Stimulated activated CD4-positive, alpha-beta T cell treated with anti-CD3 and anti-CD28 coated beads, Interleukin-12 subunit alpha, Interleukin-12 subunit beta, amount 100 ng/mL, for 4 hours (primary cell): Measurements from ENCODE around the gene ICAM3.
"Not testable (repeated sequence)": the region's sequence is repeated elsewhere in the genome, so short reads cannot be mapped to it uniquely, and the experiment has no call there.

ENCODE experiments used
- DNase-seq: peaks from one replicate; pipeline ENCODE4 v3.0.0-alpha.2; 2020

ICAM3 gene

DNA sequence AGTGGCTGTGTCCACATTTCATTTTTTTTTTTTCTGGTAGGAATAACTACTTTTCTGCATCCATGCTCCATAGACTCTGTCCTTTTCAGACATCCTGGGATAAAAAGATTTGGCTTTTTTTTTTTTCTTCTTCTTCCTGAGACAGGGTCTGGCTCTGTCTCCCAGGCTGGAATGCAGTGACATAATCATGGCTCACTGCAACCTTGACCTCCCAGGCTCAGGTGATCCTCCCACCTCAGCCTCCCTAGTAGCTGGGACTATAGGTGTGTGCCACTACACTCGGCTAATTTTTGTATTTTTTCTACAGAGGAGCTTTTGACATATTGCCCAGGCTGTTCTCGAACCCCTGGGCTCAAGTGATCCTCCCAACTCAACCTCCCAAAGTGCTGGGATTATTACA, 4.1 kb upstream of the ICAM3 start:
- DNase-seq: no peak

DNA sequence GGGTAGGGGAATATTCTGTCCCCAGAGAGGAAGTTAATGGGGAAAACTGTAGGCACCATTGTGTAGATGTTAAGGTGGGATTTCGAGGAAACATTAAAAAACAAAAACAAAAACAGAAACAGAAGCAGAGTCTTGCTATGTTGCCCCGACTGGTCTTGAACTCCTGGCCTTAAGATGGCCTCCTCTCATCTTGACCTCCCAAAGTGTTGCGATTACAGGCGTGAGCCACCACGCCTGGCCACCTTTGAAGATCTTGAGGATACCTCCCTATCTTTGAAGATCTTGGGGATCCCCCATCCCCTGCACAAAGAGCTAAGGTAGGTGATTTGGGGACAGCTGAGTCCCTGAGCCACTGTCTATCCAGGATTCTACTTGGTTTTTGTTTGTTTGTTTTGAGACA, 553 bp upstream of the ICAM3 start:
- no peak for DNase-seq

DNA sequence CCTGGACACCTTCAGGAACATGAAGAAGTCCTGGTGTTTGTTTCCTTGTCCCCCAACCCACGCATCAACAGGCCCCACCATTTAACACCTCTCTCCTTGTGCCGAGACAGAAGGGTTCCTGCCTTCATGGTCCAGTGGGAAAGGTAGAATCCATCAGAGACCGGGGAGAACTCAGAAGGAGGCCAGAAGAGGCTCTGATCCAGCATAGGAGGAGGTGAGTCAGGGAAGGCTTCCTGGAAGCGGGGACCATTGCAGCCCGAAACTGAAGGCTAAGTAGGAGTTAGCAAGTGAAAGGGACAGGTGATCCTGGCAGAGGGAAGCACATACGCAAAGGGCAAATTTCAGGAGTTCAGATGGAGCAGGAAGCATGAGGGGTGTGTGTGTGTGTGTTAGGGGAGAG, 484 bp downstream of the ICAM3 start:
- no peak for DNase-seq

DNA sequence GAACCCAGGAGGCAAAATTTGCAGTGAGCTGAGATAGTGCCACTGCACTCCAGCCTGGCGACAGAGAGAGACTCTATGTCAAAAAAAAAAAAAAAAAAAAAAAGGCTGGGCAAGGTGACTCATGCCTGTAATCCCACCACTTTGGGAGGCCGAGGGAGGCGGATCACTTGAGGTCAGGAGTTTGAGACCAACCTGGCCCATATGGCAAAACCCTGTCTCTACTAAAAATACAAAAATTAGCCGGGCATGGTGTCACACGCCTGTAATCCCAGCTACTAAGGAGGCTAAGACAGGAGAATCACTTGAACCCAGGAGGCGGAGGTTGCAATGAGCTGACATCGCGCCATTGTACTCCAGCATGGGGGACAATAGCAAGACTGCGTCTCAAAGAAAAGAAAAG, 2.7 kb downstream of the ICAM3 start:
- not testable (repeated sequence) for DNase-seq

DNA sequence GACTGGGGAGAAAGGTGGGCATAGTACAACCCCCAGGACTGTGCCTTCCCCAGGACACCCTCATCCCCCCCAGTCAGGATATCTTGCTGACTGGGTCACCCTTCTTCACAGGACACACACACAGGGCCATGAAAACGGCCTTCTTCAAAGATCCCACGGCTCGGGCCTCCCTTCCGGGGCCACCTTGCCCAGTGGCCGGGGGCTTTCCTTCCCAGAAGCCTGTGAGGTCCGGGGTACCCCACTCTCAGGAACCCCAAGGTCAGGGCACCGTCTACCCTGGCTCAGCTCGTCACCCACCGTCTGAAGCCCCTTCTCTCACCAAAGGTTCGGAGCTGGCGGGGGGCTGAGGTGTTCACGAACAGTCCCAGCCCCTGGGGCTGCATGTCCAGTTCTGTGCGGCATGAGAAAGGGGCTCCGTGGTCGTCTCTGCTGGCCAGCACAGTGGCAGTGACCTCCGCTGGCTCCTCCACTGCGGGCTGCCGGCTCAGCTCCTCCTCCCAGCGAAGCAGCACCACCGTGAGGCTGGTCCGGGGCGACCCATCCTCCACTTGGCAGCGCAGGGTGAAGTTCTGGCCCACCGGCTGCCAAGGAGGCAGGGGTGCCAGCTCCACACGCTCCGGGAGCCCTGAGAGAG, 4.0 kb downstream of the ICAM3 start:
- DNase-seq: no peak

DNA sequence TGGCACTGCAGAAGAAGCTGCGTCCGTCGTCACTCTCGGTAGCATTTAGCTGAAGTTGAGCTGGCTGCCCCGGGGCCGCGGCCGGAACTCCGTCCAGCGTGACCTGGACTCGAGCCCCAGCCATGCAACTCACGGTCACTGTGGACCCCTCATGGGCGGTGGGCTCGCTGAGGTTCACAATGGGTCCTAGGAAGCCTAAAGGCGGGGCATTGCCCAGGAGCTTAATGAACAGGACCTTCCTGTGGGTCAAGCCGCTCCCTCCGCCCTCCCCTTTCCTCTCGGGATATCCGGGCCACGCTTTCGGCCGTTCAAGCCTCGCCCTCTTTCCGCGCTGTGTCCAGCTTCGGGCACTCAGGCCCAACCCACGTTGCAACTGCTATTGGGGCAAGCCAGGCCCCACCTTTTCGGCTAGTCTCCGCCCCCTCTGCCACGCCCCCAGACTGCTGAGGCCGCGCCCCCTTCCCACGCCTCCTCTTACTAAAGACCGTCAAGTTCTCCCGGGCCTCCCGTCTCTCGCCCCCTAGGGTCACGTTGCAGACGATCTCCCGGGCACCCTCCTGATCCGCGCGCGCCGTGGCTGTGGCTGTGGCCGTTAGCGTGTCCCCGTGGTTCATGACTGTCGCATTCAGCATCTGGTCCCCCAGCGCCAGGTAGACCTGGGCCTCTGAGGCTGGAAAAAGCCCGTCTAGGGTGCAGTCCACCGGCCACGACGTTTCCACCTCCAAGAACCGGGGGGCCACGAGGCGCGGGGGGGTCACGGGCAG, 4.7 kb downstream of the ICAM3 start:
- peak; percentile 41 for DNase-seq

DNA sequence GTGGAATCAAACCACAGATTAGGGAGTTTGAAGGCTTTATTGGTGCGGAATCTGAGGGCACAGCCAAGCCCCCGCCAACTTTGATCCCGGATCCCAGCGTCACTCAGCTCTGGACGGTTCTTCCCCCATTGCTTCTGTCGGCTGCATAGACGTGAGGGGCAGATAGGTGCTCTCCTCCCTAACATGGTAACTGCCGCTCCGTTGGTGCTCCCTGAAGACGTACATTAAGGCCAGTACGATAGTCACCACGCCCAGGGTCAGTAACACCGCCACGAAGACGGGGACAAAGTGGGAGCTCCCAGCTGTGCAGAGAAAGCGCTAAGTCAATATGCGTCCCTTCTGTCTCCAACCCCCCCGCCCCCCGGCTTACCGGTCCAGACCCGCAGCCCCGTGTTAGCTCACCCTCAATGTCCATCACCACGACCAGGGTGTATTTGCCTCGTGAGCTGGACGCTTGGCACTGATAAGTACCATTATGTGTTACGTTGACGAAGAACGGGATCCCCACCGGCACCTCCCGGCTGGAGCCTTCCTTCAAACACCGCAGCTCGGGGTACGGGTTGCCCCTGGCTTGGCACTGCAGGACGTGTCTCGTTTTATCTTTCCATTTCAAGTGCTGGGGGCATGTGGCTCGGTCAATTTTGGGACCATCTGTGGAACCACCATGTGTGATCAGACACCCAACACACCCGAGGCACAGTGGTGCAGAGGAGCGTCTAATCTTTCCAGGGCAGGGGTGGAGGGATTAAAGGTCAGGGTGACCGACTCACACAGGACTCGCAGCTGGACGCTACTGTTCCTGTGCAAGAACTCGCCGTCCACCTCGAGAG, 5.5 kb downstream of the ICAM3 start:
- DNase-seq: no peak

DNA sequence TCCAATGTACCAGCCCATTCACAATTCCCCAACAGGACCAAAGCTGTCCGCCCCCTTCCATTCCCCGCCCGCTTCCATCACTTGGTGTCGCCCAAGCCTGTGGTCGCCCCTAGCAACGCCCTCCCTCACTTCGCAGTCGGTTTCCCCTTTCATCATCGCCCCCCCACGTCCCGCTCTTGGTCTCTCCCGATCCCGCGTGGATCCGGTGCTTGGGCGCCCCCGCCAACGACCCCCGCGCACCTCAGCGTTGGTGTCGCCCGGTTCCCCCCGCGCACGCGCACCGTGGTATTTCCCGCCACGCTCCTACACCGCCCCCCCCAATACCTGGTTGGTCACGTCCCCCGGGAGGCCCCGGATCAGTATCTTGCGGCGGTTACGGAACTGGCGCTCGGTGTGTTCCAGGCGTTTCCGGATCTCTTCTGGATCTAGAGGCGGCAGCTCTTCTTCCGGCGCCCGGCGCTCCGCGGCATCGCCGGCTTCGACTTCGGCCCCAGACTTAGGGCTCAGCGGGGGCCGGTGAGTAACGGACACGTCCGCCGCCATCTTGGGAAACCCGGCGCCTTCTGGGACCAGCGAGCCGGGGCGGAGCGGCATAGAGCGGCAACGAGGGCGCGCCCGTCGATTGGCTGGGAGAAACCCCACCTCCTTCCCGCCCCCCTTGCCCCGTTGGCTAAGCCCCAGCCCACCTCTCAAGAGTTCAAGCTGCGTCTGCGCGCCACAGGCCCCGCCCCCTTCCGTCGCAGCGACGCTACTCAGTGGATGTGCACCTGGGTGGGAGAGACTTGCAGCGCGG, 6.3 kb downstream of the ICAM3 start, which contains the start of gene RAVER1:
RAVER1 (minus strand) TSS at position 565 of the 793 bp plus-strand sequence; CDS start at position 543, 22 bp downstream.
- DNase-seq: peak; percentile 97

DNA sequence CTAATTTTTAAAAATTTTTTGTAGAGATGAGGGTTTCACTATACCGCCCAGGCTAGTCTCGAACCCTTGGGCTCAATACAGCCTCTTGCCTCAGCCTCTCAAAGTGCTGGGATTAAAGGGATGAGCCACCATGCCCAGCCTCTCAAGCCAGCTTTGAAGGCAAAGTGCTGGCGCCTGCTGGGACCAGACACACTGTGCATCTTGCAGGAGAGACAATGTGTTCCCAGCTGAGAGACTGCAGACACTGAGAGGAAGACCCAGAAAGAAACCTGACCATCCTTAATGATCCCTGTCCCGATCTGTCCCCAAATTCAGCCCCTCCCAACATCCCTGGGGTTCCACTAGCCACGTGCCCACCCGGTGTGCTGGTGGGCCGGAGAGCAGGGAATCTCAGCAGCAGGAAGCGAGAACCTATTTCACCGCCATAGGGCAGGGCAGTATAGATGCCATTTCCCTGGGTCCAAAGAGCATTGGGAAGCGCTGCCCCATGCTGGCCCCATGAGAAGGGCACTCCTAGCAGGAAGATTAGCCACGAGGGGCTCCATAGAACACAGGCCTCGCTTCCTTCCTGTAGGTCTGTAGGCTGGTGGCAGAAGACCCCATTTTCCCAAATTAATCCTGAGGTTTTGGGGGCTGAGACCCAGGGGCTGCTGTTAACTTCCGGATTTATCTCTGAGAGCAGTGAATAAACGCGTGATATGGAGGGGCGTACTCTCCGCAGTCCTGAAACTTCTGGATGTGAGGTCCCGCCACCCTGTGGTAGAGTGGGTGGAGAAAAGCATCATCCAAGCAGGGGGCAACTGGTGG, 7.1 kb downstream of the ICAM3 start:
- DNase-seq: no peak

DNA sequence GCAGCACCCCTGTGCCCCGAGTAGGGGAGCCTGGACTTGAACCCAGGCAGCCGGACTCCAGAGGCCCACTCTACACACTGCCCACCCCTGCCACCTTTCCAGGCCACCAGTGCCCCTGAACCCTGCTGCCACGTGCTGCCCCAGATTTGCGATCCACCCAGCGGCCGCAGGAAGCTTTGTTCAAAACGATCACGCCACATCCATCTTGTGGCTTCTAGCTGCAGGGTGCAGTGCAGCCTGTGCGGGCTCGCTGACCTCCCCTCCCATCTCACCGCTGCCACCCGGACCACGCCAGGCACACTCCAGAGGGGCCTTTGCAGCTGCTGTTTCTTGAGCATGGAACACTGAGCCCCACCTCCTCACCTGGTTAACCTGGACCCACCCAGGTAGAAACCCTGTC, 9.9 kb downstream of the ICAM3 start:
- no peak for DNase-seq

DNA sequence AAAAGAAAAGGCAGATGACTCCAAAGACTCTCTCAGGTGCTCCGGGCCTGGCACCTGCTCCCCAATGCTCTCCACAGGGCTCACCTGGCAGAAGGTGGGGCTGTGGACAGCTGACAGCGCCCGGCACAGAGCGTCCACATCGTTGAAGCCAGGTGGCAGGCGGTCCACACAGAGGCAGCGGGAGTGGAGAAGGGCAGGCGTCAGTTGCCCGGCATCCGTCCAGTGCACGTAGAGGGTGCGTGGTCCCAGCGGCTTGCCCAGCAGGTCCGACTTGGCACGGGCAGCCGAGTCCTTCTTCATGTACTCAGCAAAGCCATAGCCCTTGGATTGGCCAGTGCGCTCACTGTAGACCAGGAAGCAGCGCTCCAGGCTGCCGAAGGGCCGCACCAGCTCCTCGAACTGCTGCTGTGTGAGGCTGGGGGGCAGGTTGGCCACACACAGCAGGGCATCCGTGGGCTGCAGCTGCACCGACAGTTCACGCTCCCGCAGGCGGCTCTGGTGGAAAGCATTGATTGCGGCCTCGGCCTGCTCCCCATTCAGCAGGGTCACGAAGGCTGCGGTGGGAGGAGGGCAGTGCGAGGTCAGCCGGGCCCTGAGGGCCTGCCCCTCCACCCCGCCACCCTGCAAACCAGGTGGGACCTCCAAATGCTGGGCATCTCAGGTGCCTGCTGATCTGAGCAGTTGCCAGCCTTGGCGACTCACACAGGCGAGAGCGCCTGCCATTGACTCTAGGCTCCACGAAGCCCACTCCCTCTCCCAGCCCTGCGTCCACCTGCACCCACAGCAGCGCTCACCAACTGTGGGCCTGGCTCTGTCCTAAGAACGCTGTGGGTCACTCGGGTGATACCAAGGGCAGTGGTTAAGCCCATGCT, 10.6 kb downstream of the ICAM3 start:
- no peak for DNase-seq

DNA sequence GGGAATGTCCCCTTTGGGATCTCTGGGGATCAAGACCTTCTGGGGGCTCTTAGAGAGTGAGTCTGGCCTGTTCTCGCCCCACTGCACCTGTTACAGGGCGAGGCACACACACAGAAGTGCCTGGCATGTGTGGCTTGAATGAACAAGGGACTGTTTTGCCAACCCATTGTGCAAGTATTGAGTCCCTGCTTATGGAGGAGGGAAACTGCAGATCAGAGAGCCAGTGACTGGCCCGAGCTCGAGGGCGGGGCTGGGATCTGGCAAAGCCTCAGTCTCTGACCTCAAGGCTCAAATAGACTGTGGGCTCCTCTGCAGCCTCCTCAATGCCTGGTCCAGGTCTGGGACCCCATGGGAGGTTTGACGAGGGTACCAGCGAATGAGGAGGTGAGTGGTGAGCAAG, 11.6 kb downstream of the ICAM3 start:
- DNase-seq: no peak

DNA sequence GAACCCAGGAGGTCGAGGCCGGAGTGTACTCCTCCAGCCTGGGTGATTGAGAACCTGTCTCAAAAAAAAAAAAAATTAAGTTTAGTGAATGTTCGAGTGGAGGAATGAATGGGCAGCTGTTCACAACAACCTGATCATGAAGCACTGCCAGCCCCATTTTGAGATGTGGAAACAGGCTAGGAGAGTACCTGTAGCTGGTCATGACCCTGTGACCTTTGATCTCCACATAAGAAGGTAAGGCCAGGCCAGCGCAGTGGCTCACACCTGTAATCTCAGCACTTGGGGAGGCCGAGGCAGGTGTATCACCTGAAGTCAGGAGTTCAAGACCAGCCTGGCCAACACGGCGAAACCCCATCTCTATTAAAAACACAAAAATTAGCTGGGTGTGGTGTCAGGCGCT, 13.7 kb downstream of the ICAM3 start:
- no peak for DNase-seq

DNA sequence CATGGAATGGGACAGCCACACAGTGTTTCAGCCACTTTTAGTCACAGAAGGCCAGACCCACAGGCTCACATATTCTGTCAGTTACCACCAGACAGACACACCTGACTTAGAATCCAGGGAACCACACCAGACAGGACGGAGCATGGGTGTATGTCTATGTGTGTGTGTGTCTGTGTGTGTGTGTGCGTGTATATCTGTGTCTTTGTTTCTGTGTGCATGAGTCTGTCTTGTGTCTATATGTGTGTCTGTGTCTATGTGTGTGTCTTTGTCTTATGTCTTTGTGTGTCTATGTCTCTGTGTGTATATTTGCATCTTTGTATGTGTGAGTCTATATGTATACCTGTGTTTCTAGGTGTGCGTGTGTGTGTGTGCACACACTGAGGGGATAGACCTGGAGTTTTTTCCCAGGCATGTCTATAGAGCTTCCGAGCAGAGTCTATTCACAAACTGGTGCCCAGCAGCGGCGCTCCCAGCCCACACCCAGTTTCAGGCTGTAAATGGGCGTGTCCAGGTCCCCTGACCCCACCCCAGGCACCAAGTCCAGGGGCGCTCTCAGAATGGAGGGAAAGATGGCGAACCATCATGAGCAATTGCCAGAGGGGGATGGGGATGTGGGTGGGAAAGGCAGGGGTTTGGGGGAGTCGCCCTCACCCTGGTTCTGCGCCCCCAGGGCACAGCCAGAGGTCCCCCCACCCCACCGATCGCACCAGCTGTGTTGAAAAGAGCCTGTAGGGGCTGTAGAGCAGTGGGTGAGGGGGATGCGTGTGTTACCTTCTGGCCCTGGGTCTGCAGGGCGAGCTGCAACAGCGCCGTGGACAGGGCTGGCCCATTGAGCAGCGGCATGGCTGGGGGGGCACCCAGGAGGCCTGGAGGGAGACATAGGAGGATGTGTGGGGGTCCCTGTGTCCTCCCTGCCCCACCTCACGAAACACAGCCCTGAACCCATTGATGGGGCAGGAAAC, 17.3 kb downstream of the ICAM3 start:
- no peak for DNase-seq

DNA sequence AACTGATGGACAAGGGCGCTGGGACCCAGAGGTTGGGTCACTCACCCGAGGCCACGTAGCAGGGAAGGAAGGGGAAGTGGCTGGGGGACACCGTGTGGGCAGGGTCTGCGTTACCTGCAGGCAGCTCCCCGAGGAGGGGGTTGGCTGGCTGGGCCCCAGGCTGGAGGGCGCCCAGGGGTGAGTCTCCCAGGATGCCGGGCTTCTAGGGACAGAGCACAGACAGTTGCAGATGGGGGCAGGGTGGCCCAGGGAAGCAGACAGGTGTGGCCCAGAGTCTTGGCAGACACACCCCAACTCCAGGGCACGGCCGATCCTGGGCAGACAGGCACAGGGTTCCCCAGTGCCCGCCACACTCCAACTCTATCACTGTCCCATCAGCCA, 18.0 kb downstream of the ICAM3 start:
- no peak for DNase-seq

DNA sequence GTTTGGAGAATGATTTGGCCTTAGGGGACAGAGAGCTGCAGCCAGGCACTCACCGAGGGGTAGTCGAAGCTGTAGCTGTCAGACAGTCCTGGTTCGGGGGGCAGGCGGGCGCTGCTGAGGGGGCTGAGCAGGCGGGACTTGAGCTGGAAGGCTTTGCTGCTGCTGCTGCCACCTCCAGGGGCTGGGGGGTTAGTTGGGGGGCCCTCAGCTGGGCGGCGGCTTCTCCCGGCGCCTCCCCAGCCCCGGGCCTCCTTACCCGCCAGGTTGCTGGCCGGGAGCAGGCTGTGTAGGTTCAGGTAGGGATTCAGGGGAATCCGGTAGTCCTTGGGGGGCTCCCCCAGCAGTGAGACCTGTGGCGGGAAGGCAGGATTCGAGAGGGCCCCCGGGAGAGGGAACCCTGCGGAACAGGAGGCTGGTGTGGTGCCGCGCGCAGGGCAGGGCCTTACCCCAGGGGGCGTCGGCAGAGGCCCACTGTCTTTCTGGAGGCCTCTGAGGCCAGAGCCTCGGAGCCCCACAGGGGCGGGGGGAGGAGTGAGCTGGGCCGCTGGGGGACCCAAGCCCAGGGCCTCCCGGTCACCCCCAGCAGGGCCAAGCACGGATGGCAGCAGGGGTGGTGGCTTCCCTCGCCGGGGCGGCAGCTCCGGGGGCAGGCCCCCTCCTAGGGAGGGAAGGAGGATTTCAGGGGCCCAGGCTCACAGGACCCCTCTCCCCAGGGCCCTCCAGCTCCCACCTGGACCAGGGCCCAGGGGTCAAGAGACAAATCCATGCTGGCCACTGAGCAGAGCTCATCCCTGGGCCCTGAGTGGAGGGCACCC, 18.6 kb downstream of the ICAM3 start:
- no peak for DNase-seq

DNA sequence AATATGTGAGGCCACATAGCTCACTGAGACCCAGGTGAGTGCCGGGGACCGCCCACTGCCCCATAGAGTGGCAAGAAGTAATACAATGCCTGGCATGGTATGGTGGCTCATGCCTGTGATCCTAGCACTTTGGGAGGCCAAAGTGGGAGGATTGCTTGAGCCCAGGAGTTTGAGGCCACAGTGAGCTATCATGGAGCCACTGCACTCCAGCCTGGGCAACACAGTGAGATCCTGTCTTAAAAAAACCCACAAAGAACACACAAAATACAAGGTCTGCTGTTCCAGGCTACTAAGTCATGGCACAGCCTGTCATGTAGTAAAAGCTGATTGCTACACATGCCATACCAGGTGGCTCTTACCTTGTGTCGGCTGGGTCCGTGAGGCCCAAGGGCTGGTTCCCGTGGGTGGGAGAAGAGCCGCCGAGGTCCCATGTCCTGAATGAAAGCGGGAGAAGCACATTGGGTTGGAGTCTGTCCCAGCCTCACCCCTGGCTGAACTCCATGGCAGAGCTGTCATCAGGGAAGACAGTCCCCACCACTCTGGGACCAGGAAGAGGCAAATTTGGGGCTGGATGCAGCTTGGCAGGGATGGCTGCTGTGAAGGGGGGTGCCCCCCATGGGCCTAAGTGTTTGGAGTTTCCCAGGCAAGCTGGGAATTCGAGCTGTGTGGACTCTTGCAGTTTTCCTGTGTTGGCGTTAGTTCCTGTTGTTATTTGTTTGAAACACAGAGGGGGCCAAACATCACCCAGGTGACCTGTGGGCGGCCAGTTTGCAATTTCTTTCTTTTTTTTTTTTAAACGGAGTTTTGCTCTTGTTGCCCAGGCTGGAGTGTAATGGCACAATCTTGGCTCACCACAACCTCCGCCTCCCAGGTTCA, 20.4 kb downstream of the ICAM3 start:
- DNase-seq: no peak
